HG02588 (cell line): Measurements from ENCODE around the gene ZNF678.
"Not testable (repeated sequence)": the region's sequence is repeated elsewhere in the genome, so short reads cannot be mapped to it uniquely, and the experiment has no call there.

Experiments used
- ATAC-seq: cut with Tn5 transposase; IDR thresholded peaks from one replicate; pipeline ENCODE4 v1.9.1; 2021; ENCODE audit warnings: mild to moderate bottlenecking, moderate library complexity; ENCODE audit not compliant: unreplicated experiment

The ZNF678 gene

DNA sequence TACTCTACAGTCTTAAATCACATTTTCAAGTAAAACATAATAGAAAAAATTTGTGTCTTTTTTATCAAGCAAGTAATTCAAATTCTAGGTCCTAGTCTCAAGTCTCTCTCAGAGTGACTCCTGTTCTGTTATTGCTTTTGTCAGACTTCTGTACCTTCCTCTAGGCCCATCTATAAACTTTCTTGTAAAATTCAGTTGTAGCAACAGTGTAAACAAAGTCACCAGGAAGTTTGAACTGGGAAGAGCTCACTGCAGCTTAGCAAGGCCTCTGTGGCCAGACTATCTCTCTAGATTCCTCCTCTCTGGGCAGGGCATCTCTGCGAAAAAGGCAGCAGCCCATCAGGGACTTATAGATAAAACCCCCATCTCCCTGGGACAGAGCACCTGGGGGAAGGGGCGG, 13.5 kb upstream of the ZNF678 start:
- ATAC-seq: no peak

DNA sequence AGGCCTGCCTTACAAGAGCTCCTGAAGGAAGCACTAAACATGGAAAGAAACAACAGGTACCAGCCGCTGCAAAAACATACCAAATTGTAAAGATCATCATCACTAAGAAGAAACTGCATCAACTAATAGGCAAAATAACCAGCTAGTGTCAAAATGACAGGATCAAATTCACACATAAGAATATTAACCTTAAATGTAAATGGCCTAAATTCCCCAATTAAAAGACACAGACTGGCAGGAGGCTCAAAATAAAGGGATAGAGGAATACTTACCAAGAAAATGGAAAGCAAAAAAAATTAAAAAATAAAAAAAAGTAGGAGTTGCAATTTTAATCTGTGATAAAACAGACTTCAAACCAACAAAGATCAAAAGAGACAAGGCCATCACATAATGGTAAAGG, 11.5 kb upstream of the ZNF678 start:
- not testable (repeated sequence) for ATAC-seq

DNA sequence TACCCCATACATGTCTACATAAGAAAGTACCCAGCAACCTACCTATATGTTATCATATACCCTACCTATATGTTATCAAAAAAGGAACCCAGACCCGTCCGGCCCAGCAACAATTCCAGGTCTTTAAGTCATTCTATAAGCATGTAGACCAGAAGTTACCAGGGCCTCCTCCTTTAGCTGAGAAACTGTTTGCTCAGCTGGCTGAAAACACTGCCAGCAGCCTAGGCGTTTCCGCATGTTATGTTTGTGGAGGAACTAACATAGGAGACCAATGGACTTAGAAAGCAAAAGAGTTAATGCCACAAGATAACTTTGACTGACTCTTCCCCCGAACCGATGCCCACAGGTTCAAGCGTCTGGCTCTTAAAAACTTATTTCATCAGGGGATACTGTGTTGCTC, 7.1 kb upstream of the ZNF678 start:
- ATAC-seq: no peak

DNA sequence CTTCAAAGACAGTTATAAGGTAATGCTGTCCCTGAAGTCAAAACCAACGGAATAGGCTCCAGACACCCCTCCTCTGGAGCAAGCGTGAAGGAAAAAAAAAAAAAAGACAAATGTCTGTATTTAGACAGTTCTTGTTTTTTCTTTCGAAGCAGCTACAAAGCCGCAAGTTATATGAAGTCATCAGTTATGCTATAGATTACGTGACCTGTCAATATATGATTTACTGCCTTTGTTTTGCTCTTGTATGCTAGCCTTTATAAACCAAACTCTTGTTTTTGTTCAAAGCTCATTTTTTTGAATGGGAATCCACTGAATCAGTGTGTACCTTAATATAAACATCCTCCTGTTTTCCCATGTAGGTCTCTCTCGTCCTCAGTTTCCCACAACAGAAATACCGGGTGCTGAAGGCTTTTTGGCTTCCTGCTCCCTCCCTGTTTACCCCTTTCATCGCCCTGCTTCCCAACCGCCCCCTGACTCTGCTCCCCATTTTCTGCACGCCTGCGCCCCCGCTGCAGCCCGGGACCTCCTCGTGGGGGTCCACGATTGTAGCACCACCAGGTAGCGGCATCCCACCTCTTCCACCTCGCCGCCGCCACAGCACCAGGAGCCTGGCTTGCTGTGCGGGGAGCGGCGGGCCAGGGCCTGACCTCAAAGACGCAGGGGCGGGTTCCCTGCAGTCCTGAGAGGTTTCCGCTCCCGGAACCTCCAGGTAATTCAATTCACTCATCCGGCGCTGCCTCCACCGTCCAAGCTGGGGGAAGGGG, 5.2 kb upstream of the ZNF678 start:
- ATAC-seq: no peak

DNA sequence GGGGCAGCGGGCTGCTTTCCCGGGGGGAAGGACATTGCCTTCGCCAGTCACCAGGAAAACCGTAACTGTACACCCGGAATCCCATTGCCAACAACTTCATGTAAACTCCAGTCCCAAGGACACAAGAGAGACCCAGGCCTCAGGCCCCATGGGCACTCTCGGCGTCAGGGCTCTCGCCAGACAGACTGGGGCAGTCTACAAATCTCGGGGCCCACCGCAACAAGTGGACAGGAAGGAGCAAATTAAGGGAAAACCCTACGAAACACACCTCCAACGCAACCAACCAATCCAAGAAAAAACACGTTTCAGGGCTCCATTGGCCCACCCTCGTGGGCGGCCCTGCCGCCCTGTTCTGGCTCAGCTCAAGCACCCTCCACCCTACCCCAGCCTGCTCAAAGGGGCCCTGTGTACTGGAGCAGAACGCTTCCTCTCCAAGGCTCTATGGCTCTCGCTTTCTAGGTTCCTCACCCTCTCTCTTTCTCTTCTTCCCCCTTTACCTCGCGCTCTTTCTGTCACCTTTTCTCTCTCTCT, 4.6 kb upstream of the ZNF678 start:
- no peak for ATAC-seq

DNA sequence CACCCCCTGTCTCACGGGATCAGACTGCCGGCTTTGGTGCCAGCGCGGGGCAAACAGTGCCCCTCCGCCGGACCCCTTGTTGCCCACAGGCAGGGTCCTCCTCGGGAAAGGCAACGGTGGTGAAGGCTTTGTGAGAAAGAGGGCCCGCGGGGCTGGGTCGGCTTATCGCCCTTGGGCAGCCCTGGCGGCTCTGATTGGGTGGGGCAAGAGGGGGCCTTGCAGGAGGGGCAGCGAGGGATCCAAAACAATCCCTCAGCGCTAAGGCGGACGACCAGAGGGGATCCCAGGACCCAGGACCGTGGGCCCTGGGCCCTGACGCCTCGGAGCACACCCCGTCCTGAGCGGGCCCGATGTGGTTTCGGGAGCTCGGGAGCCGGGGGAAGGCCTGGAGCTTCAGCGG, 3.9 kb upstream of the ZNF678 start:
- ATAC-seq: no peak

DNA sequence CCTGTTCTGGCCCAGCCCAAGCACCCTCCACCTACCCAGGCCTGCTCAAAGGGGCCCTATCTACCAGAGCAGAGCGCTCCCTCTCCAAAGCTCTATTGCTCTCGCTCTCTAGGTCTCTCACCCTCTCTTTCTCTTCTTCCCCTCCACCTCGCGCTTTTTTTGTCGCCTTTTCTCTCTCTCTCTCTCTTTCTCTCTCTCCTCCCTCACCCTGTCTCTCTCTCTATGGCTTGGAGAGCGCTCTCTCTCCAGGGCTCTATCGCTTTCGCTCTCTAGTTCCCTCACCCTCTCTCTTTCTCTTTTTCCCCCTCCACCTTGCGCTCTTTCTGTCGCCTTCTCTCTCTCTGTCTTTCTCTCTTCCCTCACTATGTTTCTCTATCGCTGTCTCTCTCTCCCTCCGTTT, 3.4 kb upstream of the ZNF678 start:
- ATAC-seq: no peak

DNA sequence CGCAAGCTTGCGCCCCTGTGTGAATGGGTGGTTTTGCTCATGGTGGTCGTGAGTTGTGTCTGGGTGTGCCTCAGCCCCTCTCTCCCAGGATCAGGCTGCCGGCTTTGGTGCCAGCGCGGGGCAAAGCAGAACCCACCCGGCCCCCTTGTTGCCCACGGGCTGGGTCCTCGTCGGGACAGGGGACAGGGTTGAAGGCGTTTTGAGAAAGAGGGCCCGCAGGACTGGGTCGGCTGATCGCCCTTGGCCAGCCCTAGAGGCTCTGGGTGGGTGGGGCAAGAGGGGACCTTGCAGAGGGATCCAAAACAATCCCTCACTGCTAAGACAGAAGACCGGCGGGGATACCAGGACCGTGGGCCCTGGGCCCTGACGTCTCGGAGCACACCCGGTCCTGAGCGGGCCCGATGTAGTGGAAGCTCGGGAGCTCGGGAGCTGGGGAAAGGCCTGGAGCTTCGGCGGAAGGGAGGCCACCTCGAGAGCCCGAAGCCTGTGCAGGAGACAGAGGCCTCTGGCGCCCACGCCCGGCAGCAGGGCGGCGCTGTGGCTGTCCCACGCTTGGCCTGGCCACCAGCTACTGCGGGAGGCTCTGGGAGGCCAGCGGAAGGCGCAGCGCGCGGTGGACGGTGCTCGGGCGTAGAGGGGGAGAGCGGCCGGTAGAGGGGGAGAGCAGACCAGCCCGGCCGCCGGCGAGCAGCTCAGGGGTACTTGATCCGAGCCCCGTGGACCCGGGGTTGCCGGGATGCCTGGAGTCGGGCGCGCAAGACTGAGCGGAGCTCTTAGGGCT, 2.8 kb upstream of the ZNF678 start:
- no peak for ATAC-seq

DNA sequence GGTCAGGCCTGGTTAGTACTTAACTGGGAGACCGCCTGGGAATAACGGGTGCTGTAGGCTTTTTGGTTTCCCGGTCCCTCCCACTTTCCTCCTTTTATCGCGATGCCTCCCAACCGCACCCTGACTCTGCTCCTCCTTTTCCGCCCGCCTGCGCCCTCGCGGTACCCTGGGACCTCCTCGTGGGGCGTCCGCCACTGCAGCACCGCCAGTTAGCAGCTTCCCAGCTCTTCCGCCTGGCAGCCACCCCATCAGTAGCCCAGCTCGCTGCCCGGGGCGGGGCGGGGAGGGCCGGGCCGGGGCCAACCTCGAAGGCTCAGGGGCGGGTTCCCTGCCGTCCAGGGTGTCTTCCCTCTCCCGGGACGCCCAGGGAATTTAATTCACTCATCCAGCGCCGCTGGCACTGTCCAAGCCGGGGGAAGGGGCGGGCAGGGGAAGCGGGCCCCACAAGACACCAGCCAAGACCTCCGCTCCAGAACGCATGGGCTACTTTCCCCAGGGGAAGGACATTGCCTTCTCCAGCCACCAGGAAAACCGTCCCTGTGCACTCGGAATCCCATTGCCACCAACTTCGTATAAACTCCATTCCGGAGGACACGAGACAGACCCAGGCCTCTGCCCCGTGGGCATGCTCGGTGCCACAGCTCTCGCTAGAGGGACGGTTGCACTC, 2.0 kb upstream of the ZNF678 start:
- no peak for ATAC-seq

DNA sequence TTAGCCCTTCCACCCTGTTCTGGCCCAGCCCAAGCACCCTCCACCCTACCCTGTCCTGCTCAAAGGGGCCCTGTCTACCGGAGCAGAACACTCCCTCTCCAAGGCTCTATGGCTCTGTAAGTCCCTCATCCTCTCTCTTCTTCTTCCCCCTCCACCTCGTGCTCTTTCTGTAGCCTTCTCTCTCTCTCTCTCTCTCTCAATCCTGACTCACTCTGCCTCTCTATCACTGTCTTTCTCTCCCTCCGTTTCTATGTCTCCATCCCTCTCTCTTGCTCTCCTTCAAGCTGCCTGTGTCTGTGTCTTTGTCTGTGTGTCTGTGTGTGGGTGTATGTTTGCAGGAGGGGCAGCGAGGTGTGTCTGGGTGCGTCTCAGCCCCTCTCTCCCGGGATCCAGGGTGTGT, 1.3 kb upstream of the ZNF678 start:
- ATAC-seq: no peak

DNA sequence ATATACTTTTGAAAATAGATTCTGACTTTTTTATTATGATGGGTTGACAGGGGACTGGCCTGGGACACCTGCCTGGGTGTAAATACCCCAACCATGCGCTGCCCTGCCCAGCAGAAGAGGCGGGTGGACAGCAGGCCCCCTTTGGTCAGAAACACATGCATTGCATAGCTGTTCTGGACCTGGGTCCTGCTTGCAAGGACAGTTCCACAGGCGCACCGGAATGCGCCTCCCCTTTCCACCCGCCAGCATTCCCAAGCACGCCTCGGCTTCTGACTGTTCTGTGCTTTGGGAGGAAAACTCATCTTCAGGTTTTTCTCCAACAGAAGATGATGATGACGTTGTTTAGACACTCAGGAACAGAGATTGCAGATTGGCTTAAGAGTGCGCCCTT, 428 bp upstream of the ZNF678 start:
- ATAC-seq: no peak

DNA sequence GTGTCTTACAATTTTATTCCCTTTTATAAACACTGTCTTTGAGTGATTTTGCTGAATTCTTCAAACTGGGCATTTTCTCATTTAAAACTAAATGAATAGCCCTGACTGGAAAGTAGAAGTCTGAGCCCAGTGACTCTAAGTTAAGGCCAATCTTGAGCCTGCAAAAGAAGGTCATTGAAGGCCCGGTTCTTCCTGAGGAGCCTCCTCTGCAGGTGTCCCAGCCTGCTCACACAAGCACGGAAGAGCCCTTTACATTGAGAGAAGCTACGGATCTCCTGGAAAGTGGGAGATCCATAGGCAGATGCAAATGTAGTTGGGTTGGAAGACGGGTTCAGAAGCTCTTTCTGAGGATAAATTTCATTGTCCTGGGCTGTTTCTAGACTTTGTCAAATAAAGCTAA, 3.9 kb downstream of the ZNF678 start:
- ATAC-seq: no peak

DNA sequence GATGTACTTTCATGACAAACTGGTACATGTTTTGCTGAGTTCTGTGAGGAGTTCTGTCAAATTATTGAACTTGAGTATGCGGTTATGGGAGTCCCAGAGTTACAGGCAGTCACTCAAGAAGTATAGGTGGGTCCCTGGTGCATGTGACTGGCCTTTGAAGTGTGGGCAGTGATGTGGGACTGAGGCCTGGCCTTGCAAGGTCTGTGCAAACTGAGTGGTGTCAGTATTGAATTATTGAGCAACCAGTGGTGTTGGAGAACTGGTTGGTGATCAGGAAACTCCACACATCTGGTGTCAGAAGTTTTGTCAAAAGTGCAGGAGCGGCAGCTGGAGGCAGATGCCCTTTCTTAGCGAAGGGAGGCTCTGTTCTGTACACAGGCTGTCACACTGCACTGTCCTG, 5.2 kb downstream of the ZNF678 start:
- no peak for ATAC-seq

DNA sequence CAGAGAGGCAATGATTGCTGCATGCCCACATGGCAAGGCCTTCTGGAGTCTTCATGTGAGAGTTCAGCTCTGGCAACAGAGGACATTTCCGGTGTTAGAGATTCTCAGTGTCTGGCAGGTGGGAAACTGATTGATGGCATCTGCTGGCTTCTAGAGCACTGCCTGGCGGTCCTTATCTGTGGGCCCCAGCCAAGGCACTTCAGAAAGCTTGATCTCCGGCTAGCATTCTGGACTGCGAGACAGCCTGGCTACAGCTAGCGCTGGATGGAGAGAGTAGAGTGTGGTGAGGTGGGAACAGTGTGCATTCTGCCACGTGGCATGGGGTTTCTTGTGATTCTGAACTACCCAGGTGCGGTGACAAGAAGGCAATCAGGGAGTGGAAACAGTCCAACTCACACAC, 9.4 kb downstream of the ZNF678 start:
- no peak for ATAC-seq

DNA sequence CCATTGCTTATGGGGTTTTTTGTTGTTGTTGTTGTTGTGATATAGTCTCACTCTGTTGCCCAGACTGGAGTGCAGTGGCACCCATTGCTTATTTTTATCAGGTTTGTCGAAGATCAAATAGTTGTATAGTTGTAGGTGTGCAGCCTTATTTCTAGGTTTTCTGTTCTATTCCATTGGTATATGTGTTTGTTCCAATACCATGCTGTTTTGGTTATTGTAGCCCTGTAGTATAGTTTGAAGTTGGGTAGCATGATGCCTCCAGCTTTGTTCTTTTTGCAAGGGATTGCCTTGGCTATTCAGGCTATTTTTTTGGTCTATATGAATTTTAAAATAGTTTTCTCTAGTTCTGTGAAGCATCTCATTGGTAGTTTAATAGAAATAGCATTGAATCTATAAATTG, 11.6 kb downstream of the ZNF678 start:
- no peak for ATAC-seq

DNA sequence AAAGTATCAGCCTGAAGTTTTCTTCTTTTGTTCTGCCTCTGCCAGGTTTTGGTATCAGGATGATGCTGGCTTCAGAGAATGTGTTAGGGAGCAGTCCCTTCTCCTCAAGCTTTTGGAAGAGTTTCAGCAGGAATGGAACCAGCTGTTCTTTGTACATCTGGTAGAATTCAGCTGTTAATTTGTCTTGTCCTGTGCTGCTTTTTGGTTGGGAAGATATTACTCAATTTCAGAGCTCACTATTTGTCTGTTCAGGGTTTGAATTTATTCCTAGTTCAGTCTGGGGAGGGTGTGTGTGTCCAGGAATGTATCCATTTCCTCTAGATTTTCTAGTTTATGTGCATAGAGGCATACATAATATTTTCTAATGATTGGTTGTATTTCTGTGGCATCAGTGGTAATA, 12.8 kb downstream of the ZNF678 start:
- ATAC-seq: no peak

DNA sequence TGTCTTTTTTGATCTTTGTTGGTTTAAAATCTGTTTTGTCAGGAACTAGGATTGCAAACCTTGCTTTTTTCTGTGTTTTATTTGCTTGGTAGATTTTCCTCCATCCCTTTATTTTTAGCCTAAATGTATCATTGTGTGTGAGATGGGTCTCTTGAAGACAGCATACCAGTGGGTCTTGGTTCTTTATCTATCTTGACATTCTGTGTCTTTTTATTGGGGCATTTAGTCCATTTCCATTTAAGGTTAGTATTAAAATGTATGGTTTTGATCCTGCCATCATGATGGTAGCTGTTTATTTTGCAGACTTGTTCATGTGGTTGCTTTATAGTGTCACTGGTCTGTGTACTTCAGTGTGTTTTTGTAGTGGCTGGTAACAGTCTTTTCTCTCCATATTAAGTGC, 14.1 kb downstream of the ZNF678 start:
- no peak for ATAC-seq

DNA sequence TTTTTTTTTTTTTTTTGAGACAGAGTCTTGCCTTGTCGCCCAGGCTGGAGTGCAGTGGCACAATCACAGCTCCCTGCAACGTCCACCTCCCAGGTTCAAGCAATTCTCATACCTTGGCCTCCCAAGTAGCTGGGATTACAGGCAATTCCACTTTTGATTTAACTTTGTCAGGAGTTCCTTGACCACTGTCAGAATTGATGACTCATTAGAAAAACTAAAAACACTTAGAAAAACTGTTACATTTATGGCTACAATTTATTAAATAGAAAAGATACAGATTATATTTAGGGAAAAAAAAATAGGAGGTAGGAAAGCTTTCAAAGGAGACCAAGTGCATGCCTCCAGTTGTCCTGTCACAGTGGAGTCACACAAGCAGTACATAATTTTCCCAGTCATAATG, 20.0 kb downstream of the ZNF678 start:
- ATAC-seq: no peak

DNA sequence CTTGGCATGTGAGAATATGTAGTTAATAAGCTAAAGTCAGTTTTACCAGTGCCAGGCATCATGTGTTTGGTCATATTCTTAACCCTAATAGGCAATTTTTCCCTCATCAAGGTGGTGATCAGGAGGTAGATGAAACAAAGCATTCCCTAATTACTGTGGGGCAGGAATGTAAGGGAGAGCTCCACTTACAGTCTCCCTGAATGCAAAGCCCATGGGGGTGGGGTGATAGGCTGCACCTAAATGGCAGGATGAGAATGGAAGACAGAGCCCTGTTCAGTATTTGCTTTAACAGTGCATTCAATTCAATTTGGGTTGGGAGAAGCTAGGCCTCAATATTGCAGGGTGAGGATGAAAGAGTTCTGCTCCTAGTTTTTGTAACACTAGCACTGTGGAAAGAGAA, 23.4 kb downstream of the ZNF678 start:
- ATAC-seq: no peak

DNA sequence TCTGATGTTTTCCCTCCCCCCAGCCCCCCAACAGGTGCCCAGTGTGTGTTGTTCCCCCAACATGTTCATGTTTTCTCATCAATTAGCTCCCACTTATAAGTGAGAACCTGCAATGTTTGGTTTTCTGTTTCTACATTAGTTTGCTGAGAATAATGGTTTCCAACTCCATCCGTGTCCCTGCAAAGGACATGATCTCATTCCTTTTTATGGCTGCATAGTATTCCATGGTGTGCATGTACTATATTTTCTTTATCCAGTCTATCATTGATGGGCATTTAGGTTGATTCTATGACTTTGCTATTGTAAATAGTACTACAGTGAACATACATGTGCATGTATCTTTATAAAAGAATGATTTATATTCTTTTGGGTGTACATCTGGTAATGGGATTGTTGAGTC, 24.6 kb downstream of the ZNF678 start:
- ATAC-seq: no peak

DNA sequence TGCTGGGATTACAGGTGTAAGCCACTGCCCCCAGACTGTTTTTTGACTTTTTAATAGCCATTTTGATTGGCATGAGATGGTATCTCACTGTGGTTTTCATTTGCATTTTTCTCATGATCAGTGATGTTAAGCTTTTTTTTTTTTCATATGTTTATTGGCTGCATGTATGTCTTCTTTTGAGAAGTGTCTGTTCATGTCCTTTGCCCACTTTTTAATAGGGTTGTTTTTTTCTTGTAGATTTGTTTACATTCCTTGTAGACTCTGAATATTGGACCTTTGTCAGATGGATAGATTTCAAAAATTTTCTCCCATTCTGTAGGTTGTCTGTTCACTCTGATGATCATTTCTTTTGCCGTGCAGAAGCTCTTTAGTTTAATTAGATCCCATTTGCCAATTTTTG, 25.4 kb downstream of the ZNF678 start:
- ATAC-seq: not testable (repeated sequence)

DNA sequence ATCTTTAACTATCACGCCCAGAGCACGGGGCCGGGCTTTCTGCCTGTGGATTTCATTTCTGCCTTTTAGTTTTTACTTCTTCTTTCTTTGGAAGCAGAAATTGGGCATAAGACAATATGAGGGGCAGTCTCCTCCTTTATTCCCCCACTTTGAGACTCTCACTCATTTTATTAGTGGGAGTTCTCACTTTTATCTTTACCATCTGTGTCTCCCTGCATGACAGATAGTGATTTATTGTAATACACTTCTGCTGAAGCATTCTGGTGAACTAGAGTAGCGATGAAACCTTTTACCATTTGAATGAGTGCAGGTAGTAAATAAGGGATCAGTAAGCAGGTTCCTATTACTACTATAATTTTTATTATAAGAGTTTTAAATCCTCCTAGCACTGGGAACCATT, 26.4 kb downstream of the ZNF678 start:
- not testable (repeated sequence) for ATAC-seq
